HepG2 (cell line): ENCODE results near the gene PSMA7. TPM values are rescaled to one million over a fixed set of nuclear protein-coding genes. Genes with fewer than 3 reads are reported as not detected.

Experiments used
- DPF2 ChIP-seq: sonication (generic); formaldehyde crosslinking; IDR thresholded peaks from 2 replicates; pipeline ENCODE4 v1.4.0; 2020; ENCODE audit warnings: mild to moderate bottlenecking, low read depth, missing genetic modification reagents, borderline replicate concordance
- GATA4 ChIP-seq: sonication (generic); IDR thresholded peaks from 2 replicates; pipeline ENCODE4 v1.6.1; 2016; ENCODE audit warnings: antibody characterized with exemption, low read depth, borderline replicate concordance
- HOXA9 ChIP-seq: sonication (generic); formaldehyde crosslinking; IDR thresholded peaks from 2 replicates; pipeline ENCODE4 v1.8.1; 2022; ENCODE audit warnings: missing genetic modification reagents, mild to moderate bottlenecking, moderate library complexity, borderline replicate concordance
- KAT2B ChIP-seq: fragments of 150-350 bp; IDR thresholded peaks from 2 replicates; pipeline ENCODE4 v1.6.1; 2014; ENCODE audit warnings: low read depth, low read length, borderline replicate concordance
- KMT2B ChIP-seq: IDR thresholded peaks from 2 replicates; pipeline ENCODE4 v1.6.1; 2016; ENCODE audit warnings: missing genetic modification reagents, missing compliant biosample characterization
- NFYC ChIP-seq: IDR thresholded peaks from 2 replicates; pipeline ENCODE4 v1.6.1; 2016; ENCODE audit warnings: missing genetic modification reagents, missing compliant biosample characterization
- NR2C2 ChIP-seq: sonication (generic); formaldehyde crosslinking; IDR thresholded peaks from 2 replicates; pipeline ENCODE4 v1.4.0; 2020; ENCODE audit warnings: missing genetic modification reagents, mild to moderate bottlenecking, moderate library complexity, borderline replicate concordance
- PRDM10 ChIP-seq: sonication (generic); formaldehyde crosslinking; IDR thresholded peaks from 2 replicates; pipeline ENCODE4 v1.4.0; 2020; ENCODE audit warnings: low read depth, missing genetic modification reagents
- ZFP37 ChIP-seq: sonication (generic); formaldehyde crosslinking; IDR thresholded peaks from 2 replicates; pipeline ENCODE4 v1.4.0; 2020; ENCODE audit warnings: missing genetic modification reagents, borderline replicate concordance
- ZNF12 ChIP-seq: sonication (generic); formaldehyde crosslinking; IDR thresholded peaks from 2 replicates; pipeline ENCODE4 v1.5.0; 2020; ENCODE audit warnings: missing genetic modification reagents
- ZNF282 ChIP-seq: fragments of 450-650 bp; IDR thresholded peaks from 2 replicates; pipeline ENCODE4 v1.6.1; 2018; ENCODE audit not compliant: partially characterized antibody
- ZNF75D ChIP-seq: sonication (generic); formaldehyde crosslinking; IDR thresholded peaks from 2 replicates; pipeline ENCODE4 v1.8.1; 2023; ENCODE audit warnings: missing genetic modification reagents, mild to moderate bottlenecking, borderline replicate concordance
- polyA plus RNA-seq, 8 experiments: library from polyadenylated mRNA; depleted of rRNA in 3 of 8; stranded (reverse) in 7 of 8; unstranded in 1 of 8; fragments of >200 nt; fragmentation: Illumina TruSeq in 4 of 8; extraction: Trizol in 4 of 8; gene quantifications; 2 replicates each; pipeline versions ENCODE4 v1.2.1 to v1.2.3, GENCODE V29; 2011 to 2016; ENCODE audit warnings: low read depth in 4 of 8, missing spikeins in 1 of 8, mixed read lengths in 1 of 8; ENCODE audit not compliant: insufficient read depth in 1 of 8
- total RNA-seq, 5 experiments: library from RNA; depleted of rRNA; stranded (reverse); fragments of >200 nt; fragmentation: Illumina TruSeq; extraction: Trizol; gene quantifications; 2 replicates each; pipeline ENCODE4 v1.2.3, GENCODE V29; 2016; ENCODE audit warnings: low read depth in 1 of 5
- TF ChIP-seq, protein P1 (sequence below): sonication (generic); formaldehyde crosslinking; conservative IDR thresholded peaks from 2 replicates; pipeline ENCODE4 v1.4.0; 2020; ENCODE audit warnings: missing genetic modification reagents
- TF ChIP-seq, protein P2 (sequence below): sonication (generic); formaldehyde crosslinking; IDR thresholded peaks from 2 replicates; pipeline ENCODE4 v1.4.0; 2020; ENCODE audit warnings: missing genetic modification reagents
- TF ChIP-seq, protein P3 (sequence below): sonication (generic); formaldehyde crosslinking; IDR thresholded peaks from 2 replicates; pipeline ENCODE4 v1.9.0; 2021; ENCODE audit warnings: missing genetic modification reagents, borderline replicate concordance
- TF ChIP-seq, protein P4 (sequence below): sonication (generic); formaldehyde crosslinking; IDR thresholded peaks from 2 replicates; pipeline ENCODE4 v1.4.0; 2020; ENCODE audit warnings: missing genetic modification reagents, borderline replicate concordance

The PSMA7 gene
- total and polyA plus RNA-seq, 2 of the 13 experiments (the other 11 are each of a cell fraction or from before 2014, with no cell fraction given), result 531 to 631 TPM

GRCh38 chr20:62146019-62146755, 3.0 kb upstream of the PSMA7 start (continued):
- peak; percentile 41 for TF ChIP-seq NFYC (CRISPR knock-in tag)
- TF ChIP-seq HOXA9 (CRISPR knock-in tag), result no peak
- no peak for TF ChIP-seq DPF2
- no peak for TF ChIP-seq KAT2B
- TF ChIP-seq, protein P1, sequence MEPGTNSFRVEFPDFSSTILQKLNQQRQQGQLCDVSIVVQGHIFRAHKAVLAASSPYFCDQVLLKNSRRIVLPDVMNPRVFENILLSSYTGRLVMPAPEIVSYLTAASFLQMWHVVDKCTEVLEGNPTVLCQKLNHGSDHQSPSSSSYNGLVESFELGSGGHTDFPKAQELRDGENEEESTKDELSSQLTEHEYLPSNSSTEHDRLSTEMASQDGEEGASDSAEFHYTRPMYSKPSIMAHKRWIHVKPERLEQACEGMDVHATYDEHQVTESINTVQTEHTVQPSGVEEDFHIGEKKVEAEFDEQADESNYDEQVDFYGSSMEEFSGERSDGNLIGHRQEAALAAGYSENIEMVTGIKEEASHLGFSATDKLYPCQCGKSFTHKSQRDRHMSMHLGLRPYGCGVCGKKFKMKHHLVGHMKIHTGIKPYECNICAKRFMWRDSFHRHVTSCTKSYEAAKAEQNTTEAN (CRISPR knock-in tag), result no peak; the same call in 1 of the 2 replicates
- peak; percentile 51; the same call in 1 of the 2 replicates for TF ChIP-seq NR2C2
- TF ChIP-seq ZFP37, result 0 out of 2 replicates have a peak, but pooled peaks have one; percentile 38
- peak; percentile 43; the same call in 1 of the 2 replicates for TF ChIP-seq ZNF12
- TF ChIP-seq GATA4, result 0 out of 2 replicates have a peak, but pooled peaks have one; percentile 45
- TF ChIP-seq ZNF282, result no peak
- TF ChIP-seq, protein P2, sequence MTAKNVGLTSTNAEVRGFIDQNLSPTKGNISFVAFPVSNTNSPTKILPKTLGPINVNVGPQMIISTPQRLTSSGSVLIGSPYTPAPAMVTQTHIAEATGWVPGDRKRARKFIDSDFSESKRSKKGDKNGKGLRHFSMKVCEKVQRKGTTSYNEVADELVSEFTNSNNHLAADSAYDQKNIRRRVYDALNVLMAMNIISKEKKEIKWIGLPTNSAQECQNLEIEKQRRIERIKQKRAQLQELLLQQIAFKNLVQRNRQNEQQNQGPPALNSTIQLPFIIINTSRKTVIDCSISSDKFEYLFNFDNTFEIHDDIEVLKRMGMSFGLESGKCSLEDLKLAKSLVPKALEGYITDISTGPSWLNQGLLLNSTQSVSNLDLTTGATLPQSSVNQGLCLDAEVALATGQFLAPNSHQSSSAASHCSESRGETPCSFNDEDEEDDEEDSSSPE (CRISPR knock-in tag), result peak; percentile 65
- TF ChIP-seq, protein P3, sequence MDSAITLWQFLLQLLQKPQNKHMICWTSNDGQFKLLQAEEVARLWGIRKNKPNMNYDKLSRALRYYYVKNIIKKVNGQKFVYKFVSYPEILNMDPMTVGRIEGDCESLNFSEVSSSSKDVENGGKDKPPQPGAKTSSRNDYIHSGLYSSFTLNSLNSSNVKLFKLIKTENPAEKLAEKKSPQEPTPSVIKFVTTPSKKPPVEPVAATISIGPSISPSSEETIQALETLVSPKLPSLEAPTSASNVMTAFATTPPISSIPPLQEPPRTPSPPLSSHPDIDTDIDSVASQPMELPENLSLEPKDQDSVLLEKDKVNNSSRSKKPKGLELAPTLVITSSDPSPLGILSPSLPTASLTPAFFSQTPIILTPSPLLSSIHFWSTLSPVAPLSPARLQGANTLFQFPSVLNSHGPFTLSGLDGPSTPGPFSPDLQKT, result no peak
- TF ChIP-seq, protein P4, sequence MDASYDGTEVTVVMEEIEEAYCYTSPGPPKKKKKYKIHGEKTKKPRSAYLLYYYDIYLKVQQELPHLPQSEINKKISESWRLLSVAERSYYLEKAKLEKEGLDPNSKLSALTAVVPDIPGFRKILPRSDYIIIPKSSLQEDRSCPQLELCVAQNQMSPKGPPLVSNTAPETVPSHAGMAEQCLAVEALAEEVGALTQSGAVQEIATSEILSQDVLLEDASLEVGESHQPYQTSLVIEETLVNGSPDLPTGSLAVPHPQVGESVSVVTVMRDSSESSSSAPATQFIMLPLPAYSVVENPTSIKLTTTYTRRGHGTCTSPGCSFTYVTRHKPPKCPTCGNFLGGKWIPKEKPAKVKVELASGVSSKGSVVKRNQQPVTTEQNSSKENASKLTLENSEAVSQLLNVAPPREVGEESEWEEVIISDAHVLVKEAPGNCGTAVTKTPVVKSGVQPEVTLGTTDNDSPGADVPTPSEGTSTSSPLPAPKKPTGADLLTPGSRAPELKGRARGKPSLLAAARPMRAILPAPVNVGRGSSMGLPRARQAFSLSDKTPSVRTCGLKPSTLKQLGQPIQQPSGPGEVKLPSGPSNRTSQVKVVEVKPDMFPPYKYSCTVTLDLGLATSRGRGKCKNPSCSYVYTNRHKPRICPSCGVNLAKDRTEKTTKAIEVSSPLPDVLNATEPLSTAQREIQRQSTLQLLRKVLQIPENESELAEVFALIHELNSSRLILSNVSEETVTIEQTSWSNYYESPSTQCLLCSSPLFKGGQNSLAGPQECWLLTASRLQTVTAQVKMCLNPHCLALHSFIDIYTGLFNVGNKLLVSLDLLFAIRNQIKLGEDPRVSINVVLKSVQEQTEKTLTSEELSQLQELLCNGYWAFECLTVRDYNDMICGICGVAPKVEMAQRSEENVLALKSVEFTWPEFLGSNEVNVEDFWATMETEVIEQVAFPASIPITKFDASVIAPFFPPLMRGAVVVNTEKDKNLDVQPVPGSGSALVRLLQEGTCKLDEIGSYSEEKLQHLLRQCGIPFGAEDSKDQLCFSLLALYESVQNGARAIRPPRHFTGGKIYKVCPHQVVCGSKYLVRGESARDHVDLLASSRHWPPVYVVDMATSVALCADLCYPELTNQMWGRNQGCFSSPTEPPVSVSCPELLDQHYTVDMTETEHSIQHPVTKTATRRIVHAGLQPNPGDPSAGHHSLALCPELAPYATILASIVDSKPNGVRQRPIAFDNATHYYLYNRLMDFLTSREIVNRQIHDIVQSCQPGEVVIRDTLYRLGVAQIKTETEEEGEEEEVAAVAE (CRISPR knock-in tag), result no peak
- no peak for TF ChIP-seq ZNF75D (CRISPR knock-in tag)
- peak; percentile 76; the same call in 1 of the 2 replicates for TF ChIP-seq PRDM10 (CRISPR knock-in tag)
- TF ChIP-seq KMT2B (CRISPR knock-in tag), result 0 out of 2 replicates have a peak, but pooled peaks have one; percentile 53
